Activated T-helper 2 cell treated with anti-CD3 and anti-CD28 coated beads, Interferon-gamma antibody, Interleukin-2, Interleukin-4, amounts not matched to agents 10 μg/mL and 5 μg/mL and 100 μg/mL, durations not matched to agents 14 hours and 24 hours and 36 hours (primary cell): ENCODE results near the gene ROBO2. TPM values are rescaled to one million over a fixed set of nuclear protein-coding genes. Genes with fewer than 3 reads are reported as not detected.

Experiments
- DNase-seq: peaks from one replicate; pipeline ENCODE4 v3.0.0; 2021; ENCODE audit warnings: low spot score
- H3K27ac Mint-ChIP-seq: one replicate; pipeline ENCODE4 v1.8.0; 2021; ENCODE audit warnings: mixed read lengths
- H3K27me3 Mint-ChIP-seq: one replicate; pipeline ENCODE4 v1.8.0; 2021; ENCODE audit warnings: low read depth, mixed read lengths
- H3K36me3 Mint-ChIP-seq: one replicate; pipeline ENCODE4 v1.8.0; 2021; ENCODE audit warnings: low read depth, mixed read lengths
- H3K4me1 Mint-ChIP-seq: one replicate; pipeline ENCODE4 v1.8.0; 2021; ENCODE audit warnings: low read depth, mixed read lengths
- H3K4me3 Mint-ChIP-seq: one replicate; pipeline ENCODE4 v1.8.0; 2021; ENCODE audit warnings: low read depth, mild to moderate bottlenecking, moderate library complexity, mixed read lengths
- H3K9me3 Mint-ChIP-seq: one replicate; pipeline ENCODE4 v1.8.0; 2021; ENCODE audit warnings: mixed read lengths
- intact Hi-C: fragments of 100-400 bp; cut with micrococcal nuclease; formaldehyde crosslinking; loops from one replicate; pipeline ENCODE4 v1.15.1; 2023
- total RNA-seq: library from RNA; stranded (reverse); gene quantifications from 2 replicates; pipeline ENCODE4 v1.2.3, GENCODE V29; 2022

The ROBO2 gene
- total RNA-seq, 1 donor from 2014 or later: not detected

DNA sequence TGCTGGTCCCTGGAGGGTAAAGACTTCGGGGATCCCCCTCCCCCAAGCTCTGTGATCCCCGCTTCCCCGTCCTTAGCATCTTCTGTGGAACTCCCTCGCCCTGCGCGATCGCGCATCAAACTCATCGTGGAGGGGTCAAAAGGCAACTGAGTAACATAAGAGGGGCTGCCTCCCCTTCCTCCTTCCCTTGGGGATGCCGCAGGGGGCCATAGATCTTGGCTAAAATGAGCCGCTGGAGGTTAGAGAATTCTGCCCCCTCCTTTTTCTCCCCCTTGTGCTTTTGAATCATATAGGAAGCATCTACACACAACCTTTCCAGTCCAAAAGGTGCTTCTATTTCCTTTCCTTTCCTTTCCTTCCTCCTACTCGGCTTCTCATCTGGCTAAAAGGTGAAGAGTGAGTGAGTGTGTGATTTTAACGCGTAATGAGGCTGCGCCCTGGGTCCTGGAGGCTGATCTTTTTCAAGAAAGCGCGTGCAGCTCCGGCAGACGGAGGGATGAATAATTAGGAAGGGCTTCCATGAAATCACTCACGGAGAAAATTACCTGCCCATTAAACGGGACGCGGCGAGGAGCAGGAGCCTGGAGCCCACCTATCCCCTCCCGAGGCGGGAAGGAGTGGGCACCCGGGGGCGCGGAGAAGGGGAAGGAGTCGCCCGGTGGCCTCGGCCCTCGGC is 831 bp upstream of the ROBO2 start:
- no peaks in the 10 kb centered on the region for H3K9me3 Mint-ChIP-seq
- H3K27ac Mint-ChIP-seq: no peak overlapping the region
- no peaks in the 10 kb centered on the region for H3K4me1 Mint-ChIP-seq
- DNase-seq: no peak
- no peaks in the 10 kb centered on the region for H3K36me3 Mint-ChIP-seq
- peaks cover 22% of the 10 kb centered on the region for H3K27me3 Mint-ChIP-seq
- no peak overlapping the region for H3K4me3 Mint-ChIP-seq
- intact Hi-C loops: loop anchor here (10.0 kb wide), 1 partner anchor 216 kb away; no protein-coding TSS in a partner anchor

DNA sequence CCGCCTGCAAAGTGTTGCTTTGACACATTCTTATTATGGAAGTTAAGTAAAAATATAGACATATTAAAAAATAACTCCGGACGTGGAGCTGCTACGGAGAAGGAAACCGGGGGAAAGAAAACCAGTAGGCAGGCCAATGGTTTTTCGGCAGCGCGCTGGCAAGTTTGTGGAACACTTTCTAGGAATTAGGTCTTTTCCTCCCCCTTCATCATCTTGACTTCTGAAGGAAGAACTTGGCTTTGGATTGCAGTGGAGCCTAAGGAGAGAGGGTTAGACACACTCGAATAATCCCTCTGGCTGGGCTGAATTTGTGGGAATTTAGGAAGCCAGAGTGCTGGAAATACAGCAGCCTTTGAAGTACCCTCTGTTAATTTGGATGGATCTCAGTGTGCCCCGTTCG is 317 bp downstream of the ROBO2 start:
- DNase-seq: no peak
- H3K4me1 Mint-ChIP-seq: no peaks in the 10 kb centered on the region

DNA sequence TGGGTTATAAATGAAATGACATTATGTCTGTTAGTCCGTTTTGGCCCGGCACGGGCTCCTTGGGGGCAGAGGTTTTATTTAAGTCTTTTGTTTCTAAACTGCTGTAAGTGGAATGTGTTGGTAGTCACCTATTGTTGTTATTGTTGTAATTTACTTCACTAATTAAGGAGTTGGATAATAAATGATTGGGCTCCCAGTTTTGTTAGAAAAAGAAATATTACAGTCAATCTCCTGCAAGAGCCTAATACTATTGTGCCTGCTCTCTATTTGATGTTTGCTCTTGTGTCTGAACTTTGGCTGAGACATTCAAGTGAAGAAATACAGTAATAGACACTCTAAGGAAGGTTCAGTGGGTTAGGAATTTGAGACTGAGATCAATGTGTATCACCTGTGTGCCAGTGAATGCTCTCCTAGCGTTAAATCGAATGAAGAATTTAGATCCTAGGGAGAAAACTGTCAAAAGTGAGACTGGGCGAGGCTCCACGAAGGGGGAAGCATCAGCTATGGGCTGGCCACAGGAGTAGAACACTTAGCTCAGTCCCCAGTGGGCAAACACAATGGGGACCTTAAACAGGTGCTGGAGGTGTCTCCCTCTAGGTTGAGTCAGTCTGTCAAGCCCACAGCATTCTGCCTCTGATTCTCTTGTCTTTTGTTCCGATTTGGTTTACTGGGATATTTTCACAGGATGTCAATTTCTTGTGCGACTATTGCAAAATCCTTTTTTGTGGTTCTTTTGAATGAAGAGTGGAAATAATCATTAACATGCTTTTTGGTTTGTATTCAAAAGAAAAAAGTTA is 1.2 kb downstream of the ROBO2 start:
- H3K27me3 Mint-ChIP-seq: peaks cover 22% of the 10 kb centered on the region
- H3K4me1 Mint-ChIP-seq: no peaks in the 10 kb centered on the region
- no peak overlapping the region for H3K27ac Mint-ChIP-seq
- peaks cover 6% of the 10 kb centered on the region for H3K9me3 Mint-ChIP-seq
- no peaks in the 10 kb centered on the region for H3K36me3 Mint-ChIP-seq
- DNase-seq: no peak
- intact Hi-C loops: no loop called here
- H3K4me3 Mint-ChIP-seq: no peak overlapping the region

More for the DNA sequence above, 317 bp downstream of the ROBO2 start:
- intact Hi-C loops: no loop called here
- Mint-ChIP-seq H3K36me3 (no peaks in the 10 kb centered on the region), H3K4me3 (no peak overlapping the region), H3K9me3 (no peaks in the 10 kb centered on the region), H3K27ac (no peak overlapping the region), H3K27me3 (peaks cover 22% of the 10 kb centered on the region)

DNA sequence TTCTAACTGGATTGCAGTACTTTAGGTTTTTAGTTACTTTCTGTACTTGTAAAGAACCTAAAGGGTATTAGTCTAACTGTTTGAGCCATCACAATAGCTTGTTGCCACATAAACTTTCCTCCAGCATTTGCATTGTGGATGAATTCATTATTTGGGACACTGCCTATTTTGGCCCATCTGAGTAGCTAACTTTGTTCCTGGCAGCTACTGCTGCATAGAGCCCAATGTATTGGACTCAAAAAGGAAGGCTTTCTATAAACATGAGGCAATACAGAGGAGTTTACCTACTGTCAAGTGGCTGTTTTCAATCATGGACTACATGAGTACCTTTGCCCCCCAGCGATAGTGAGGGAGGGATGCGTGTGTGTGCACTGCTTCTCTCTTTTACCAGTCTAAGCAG is 1.9 kb downstream of the ROBO2 start:
- H3K4me1 Mint-ChIP-seq: no peaks in the 10 kb centered on the region
- no peak for DNase-seq
- H3K27ac Mint-ChIP-seq: no peak overlapping the region
- no peak overlapping the region for H3K4me3 Mint-ChIP-seq
- intact Hi-C loops: no loop called here
- H3K36me3 Mint-ChIP-seq: no peaks in the 10 kb centered on the region
- H3K9me3 Mint-ChIP-seq: peaks cover 8% of the 10 kb centered on the region
- peaks cover 22% of the 10 kb centered on the region for H3K27me3 Mint-ChIP-seq

DNA sequence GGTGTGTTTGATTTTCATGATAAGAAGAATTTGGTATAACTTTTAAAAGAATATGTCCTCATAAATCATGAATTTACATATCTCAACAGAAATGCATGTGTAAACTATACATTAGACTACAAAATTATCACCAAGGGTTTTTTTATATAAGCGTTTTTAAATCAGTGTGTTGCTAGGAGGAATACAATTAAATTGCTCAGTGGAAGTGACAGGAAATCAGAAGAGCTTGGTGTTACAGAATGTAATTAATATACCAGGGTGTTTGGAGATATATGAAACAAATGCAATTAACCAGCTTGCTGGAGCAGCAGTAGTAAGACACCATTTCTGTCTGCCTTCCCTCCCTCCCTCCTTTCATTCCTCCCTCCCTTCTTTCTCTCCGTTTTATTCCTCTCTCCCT is 2.4 kb downstream of the ROBO2 start:
- Mint-ChIP-seq H3K9me3 (peaks cover 10% of the 10 kb centered on the region), H3K27ac (no peak overlapping the region), H3K36me3 (no peaks in the 10 kb centered on the region), H3K27me3 (peaks cover 22% of the 10 kb centered on the region), H3K4me1 (no peaks in the 10 kb centered on the region), H3K4me3 (no peak overlapping the region)
- intact Hi-C loops: no loop called here
- DNase-seq: no peak

DNA sequence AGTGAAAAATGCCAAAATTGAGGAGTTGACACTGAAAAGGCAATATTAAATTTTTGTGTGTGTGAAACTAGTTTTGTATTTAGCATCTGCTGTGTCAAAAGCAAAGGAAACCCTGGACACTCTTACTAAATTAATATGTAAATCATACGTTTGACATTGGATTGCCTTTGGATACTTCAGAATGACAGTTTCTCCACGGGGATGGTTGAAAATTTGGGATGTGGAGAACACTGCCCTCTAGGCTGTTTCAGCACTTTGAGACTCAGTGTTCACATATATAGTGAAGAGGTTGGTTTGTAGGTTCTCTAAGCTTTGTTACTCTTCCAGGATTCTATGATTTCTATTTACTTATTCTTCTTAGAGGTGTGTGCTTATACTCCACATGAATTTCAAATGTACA is 3.0 kb downstream of the ROBO2 start:
- no peak for DNase-seq
- Mint-ChIP-seq H3K27me3 (peaks cover 20% of the 10 kb centered on the region), H3K4me3 (no peak overlapping the region), H3K27ac (no peak overlapping the region), H3K36me3 (no peaks in the 10 kb centered on the region), H3K4me1 (no peaks in the 10 kb centered on the region), H3K9me3 (peaks cover 10% of the 10 kb centered on the region)
- intact Hi-C loops: no loop called here

DNA sequence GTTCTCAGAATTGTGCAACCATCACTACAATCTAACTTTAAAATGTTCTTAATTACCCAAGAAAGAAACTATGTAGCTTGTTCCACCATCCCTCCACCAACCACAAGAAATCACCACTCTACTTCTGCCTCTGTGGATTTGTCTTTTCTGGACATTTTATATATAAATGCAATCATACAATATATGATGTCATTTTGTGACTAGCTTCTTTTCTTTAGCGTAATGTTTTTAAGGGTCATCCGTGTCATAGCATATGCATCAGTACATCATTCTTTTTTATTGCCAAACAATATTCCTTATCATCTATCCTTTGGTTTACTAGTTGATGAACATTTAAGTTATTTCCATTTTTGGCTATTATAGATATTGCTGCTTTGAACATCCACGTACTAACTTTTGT is 5.8 kb downstream of the ROBO2 start:
- no peak for DNase-seq
- Mint-ChIP-seq H3K9me3 (peaks cover 13% of the 10 kb centered on the region), H3K27me3 (peaks cover 8% of the 10 kb centered on the region), H3K27ac (no peak overlapping the region), H3K36me3 (no peaks in the 10 kb centered on the region), H3K4me3 (no peak overlapping the region), H3K4me1 (no peaks in the 10 kb centered on the region)
- intact Hi-C loops: no loop called here

DNA sequence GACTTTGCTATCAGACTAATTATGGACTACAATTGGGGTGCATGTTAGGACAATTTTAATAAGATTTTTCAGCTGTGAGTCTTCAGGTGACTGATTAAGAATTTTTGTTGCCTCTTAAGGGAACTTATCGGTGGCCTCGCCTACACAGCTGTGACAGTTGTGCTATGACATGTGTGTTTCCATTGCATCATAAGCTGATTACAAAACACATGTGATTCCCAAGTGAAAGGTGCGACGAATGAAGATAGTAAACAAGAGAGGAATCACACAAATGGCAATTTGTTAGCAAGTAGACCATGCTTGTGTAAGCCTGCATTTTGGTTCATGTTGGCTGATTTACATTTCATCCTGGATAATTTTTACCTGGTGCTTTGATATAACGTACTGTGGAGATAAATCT is 8.3 kb downstream of the ROBO2 start:
- DNase-seq: no peak
- Mint-ChIP-seq H3K27me3 (no peaks in the 10 kb centered on the region), H3K4me3 (no peak overlapping the region), H3K36me3 (no peaks in the 10 kb centered on the region), H3K9me3 (peaks cover 13% of the 10 kb centered on the region), H3K4me1 (no peaks in the 10 kb centered on the region), H3K27ac (no peak overlapping the region)
- intact Hi-C loops: no loop called here

DNA sequence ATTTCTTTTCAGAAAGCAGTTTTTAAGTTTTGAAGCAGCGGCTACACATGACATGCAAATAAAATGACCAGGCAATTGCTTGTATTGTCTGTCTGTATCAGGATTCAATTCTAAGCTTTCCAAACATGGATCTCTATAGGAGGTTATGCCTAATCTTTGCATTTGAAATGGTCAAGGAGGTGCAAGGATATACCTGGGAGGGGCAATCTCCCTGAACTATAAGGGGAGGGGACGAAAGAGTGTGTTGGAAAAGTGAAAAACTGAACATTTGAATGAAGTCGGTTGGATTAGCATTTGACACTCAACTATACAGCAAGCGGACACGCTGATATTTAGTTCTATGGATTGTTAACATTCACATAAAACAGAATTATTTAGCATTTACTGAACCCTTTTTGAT is 11.7 kb downstream of the ROBO2 start:
- H3K4me3 Mint-ChIP-seq: no peak overlapping the region

DNA sequence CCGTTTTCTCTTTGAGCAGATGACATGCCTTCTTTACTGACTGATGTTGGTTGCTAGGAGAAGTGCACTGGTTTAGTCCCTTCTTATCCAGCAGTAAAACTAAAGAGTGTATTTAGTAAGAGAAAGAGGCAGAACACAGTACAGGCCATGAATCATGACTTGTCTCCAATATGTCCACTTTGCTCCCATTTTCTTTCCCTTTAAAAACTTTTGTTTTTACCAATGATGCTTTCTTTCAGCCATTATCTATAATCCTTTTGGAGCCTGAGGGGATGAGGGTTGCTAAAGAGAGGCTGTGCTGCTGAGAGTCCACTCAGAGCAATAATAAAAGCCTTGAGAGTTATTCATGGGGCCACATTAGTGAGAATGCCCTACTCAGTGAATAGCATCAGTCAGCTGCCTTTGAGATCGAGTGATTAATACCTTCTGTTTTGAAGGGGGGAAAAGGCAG is 12.2 kb downstream of the ROBO2 start:
- no peak overlapping the region for H3K4me3 Mint-ChIP-seq
- DNase-seq: no peak
- peaks cover 17% of the 10 kb centered on the region for H3K9me3 Mint-ChIP-seq
- no peaks in the 10 kb centered on the region for H3K27me3 Mint-ChIP-seq
- intact Hi-C loops: no loop called here
- no peaks in the 10 kb centered on the region for H3K36me3 Mint-ChIP-seq
- no peak overlapping the region for H3K27ac Mint-ChIP-seq
- H3K4me1 Mint-ChIP-seq: no peaks in the 10 kb centered on the region

More for the DNA sequence above, 11.7 kb downstream of the ROBO2 start:
- Mint-ChIP-seq H3K27me3 (no peaks in the 10 kb centered on the region), H3K27ac (no peak overlapping the region), H3K4me1 (no peaks in the 10 kb centered on the region), H3K36me3 (no peaks in the 10 kb centered on the region), H3K9me3 (peaks cover 19% of the 10 kb centered on the region)
- no peak for DNase-seq
- intact Hi-C loops: no loop called here

DNA sequence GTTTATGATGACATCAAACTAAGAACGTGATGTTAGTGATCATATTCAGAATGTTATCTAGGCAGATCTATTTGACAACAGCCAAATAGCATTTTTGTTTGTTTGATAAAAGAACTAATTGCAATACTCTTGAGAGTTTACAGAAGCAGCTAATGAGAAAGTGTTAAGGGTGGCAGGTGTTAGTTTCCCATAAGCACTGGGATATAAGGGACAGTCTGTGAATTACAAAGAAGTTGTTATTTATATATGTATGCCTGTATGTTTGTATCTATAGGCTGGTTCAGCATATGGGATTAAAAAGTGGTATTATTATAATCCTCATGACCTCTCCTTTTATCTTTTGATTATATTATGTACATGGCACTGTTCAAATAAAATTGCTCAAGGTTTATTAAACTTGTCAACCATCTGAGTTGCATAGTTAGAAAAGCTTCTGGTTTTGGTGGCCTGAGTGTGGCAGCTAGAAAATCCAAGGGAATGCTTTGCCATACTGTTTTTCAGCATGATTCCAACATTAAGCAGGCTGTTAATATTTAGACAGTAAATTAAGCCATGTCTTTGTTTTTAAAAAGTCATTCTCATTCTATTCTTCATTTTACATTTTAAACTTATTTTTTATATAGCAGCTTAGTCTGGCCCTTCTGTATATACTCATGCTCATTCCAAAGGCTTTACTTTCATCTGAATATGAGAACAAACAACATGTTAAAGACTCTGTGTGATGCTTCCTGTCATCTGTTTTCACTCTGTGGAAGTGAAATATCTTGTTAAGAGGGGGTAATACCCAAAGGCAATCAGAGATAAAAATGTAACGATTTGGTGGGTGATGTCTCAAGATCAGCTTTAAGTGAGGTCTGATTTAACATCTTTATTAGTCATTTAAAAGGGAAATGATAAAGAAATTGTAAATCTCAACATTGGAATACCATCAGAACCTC is 13.1 kb downstream of the ROBO2 start:
- no peak overlapping the region for H3K4me3 Mint-ChIP-seq
- H3K27ac Mint-ChIP-seq: no peak overlapping the region
- no peak for DNase-seq
- intact Hi-C loops: no loop called here
- peaks cover 17% of the 10 kb centered on the region for H3K9me3 Mint-ChIP-seq
- no peaks in the 10 kb centered on the region for H3K4me1 Mint-ChIP-seq
- H3K27me3 Mint-ChIP-seq: no peaks in the 10 kb centered on the region
- no peaks in the 10 kb centered on the region for H3K36me3 Mint-ChIP-seq

DNA sequence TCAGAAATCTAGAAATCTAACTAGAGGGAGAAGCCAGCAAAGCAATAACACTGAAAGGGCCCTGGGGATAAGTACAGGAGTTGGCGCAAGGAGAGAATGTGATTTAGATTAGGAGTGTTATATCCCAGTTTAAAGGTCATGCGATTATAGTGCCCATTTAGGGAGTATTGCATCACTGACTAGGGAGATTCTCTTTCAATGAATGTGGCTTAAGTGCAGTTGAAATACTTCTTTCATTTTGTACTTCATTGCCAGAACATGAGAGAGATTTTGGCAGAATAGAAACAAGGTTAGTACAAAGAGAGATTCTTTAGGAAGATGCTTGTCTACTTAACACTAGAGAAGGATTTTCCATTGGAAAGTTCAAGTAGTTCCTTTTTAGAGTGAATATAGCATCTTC is 13.9 kb downstream of the ROBO2 start:
- intact Hi-C loops: no loop called here
- H3K27ac Mint-ChIP-seq: no peak overlapping the region
- H3K9me3 Mint-ChIP-seq: peaks cover 14% of the 10 kb centered on the region
- no peaks in the 10 kb centered on the region for H3K4me1 Mint-ChIP-seq
- no peak overlapping the region for H3K4me3 Mint-ChIP-seq
- no peaks in the 10 kb centered on the region for H3K36me3 Mint-ChIP-seq
- no peak for DNase-seq
- H3K27me3 Mint-ChIP-seq: no peaks in the 10 kb centered on the region
